HG03196 (cell line): Measurements from ENCODE around the gene HOXB5.

ENCODE experiments used
- ATAC-seq: cut with Tn5 transposase; IDR thresholded peaks from one replicate; pipeline ENCODE4 v1.9.1; 2021; ENCODE audit not compliant: unreplicated experiment

Gene HOXB5

GRCh38 chr17:48629411-48629759 lies 35.8 kb upstream of the HOXB5 start:
- no peak for ATAC-seq

DNA sequence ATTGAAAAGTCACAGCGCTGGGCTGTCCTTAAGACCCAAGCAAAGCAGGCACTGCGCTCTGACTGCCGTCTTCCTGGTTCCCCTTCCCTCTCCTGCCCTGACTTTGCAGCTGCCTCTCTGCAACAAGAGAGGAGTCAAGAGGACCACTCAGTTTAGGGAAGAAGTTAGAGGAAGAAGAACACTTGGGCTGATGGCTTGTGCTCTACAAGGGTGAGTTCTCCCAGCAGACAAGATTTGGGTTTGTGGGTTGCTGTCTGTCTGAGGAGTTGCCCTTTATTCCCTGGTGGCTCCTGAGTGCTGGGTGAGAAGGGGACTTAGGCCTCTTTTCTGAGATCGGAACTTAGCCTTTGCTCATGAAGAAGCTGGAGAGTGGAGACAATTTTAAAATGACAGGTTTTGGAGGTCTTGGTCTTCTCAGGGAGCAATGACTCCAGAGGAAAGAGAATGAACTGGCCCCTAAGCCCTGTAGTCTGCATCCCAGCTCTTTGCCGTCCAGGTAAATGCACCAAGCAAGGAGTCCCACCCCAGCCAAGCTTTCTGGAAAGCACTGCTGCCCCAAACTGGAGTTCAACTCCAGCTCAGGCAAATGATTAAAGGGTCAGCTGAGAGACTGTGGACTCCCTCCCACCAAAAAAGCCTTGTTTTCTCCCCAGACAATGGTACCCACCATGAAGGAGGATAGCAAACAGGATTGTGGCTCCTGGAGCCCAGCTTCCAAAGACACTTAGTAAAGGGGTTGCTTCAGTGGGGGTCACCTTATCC lies 35.3 kb upstream of the HOXB5 start:
- ATAC-seq: no peak

GRCh38 chr17:48627623-48628521 lies 34.3 kb upstream of the HOXB5 start:
- no peak for ATAC-seq

DNA sequence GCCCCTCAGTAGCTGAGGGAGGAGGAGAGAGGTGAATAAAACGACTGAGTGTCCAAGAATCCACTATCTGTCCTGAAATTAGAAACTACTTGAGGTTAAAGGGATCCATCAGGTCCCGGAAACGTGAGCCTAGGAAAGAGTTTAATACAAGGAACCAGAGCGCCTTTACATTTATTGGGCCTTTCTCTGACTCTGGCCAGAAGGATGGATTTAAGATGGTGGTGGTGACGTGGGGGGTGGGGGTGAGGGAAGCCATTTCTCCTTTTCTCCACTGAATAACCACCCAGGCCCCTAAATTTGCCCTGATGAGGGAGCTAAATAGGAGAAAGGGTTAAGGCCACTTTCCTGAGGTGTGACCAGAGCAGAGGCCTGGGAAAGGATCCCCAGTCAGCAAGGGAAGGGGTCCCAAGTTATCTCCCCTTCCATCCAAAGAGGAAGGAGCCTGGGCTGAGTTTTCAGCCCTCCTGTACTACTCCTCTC lies 33.6 kb upstream of the HOXB5 start:
- no peak for ATAC-seq

GRCh38 chr17:48626245-48627117 lies 32.9 kb upstream of the HOXB5 start, which contains the start of gene HOXB9:
Gene HOXB9, minus strand, starts transcription at chr17:48626358. Its CDS starts 89 bp downstream, at chr17:48626269.
- no peak for ATAC-seq

DNA sequence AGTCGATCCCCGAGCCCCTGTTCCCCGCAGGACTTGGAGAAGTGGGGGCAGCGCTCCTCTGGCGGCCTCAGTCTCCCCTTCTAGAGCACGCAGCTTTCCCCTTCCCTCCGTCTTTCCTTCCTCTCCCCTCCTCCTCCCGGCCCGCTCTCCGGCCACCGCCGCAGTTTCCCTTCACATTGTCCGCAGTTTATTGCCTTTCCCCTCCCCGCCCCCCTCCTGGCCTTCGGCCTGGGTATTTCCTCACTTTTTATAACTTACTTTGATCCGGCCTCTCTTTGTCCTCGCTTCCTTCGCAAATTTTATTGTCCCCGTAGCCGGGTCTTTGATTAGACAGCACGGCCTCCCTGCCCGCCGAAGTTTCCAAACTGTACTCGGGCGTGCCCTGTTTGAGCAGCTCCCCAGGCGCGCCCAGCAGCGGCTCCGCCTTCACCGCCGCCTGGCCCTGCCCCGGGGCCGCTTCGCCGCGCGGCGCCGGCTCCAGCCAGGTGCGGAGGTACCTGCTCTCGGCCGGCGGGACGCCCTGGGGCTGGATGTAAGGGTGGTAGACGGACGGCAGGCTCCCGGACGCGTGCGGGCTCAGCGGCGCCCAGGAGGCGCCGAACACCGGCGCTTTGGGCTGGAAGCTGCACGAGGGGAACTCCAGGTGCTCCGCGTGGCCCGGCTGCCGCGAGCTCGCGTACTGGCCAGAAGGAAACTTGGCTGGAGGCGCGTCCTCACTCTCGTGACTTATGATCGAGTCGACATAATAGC lies 32.1 kb upstream of the HOXB5 start:
- ATAC-seq: no peak

DNA sequence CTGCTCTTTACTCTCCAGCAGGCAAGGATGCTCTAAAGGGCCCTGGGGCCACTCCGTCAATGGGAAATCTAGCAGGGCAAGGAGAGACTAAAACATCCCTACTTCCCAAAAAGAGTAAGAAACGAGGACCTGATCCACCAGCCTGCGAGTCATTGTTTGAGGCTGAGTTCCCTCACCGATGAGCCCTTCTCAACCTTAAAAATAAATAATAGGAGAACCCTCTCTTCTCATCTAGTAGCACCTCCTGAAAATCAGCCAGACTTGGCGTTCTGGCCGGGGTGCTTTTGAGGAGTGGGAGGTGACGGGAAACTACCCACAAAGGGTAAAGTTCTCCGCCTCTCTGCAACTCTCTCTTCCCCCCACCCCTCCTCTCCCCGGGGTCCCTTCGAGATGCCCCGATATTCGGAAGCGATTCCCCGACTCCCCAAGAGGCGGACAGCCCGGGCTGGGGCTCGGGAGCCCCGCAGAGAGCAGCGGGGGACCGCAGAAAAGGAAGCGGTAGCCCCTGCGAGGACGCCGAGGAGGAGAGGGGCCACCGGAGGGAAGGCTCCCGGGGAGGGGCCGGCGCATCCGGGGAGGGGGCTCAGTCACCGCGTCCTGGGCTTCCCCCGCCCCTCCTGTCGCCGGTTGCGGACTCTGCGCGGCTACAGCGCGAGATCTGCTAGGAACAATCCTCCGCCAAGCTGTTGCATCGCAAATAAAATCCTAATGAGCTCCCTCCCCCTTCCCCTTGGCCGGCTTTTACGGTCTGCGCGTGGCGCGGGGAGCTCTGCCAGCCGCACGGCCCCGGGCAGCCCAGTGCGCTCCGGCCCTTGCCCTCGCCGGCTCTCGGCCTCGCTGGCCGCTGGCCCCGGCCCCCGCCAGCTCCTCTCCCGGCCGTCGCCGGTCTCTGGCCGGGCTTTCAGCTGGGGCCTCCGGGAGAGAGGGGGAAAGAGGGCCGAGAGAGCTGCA lies 31.2 kb upstream of the HOXB5 start:
- ATAC-seq: no peak

GRCh38 chr17:48624118-48624517 lies 30.5 kb upstream of the HOXB5 start:
- ATAC-seq: no peak

DNA sequence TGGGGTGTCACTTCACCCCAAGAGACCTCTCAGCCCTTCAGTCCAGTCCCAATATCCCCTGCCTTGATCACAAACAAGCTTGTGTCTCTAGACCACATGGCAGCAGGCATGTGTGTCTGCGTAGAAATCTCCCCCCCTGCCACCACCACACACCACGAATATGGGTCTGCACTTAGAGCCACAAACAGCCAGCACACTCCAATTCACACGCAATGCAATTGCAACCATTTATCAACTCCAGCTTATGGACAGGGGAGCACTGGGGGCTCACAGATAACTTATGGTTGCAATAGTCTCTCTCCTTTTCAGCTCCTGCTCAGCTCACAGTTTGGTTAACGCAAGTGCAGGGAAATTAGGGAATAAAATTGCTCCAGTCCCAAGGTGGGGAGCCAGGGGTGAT lies 30.0 kb upstream of the HOXB5 start:
- ATAC-seq: no peak

DNA sequence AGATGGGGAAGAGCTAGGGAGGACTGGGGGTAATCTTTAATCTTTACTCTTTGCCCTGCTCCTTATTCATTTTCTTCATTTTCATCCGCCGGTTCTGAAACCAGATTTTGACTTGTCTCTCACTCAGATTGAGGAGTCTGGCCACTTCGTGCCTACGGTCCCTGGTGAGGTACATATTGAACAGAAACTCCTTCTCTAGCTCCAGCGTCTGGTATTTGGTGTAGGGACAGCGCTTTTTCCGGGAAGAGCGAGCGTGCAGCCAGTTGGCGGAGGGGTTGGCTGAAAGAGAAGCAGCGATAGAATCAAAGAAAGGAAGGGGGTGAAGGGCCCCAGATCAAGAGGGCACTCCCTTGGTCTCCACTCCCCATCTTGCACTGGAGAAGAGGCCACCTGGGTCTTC lies 29.3 kb upstream of the HOXB5 start:
- ATAC-seq: no peak

DNA sequence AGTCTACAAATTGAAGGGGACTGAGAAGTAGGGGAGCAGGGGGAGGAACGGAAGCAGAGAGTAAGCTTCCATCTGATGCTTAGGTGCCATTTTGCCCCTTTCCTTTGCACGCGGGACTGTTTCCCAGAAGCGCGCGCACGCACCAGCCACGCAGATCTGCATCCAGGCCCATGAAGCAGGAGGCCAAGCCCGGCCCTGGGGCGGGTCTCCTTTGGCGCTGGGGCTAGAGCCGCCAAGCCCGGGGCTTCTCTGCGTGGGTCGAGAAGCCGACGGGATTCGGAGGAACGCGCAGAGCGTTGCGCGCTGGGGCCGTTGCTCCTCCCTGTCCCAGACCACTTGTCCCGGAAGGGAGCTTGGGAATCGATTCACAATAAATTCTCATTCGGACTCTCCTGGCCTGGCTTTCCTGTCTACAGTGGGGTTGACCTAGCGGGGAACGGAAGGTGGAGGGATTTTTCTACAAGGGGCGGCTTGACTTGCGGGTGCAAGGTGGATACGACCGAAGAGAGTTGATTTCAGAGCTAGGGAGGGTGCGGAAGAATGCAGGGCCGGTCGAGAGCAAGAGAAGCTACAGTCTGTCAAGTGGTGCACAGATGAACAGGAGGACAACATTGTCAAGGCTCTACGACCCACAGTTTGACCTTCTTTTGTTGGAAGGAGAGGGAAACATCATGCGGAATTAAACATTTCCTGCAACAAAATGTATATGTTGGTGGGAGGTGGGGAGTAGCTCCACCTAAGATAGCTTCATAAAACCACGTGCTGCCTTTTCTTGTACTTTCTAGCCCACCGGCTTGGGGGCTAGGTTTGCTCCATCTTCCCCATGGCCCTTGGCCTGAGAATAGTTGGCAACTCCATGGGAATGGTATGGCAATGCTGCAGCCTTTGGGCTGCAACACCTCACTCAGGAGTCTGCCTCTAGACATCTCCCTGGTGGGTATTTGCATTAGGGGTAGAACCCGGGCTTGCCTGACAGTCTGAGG lies 28.1 kb upstream of the HOXB5 start:
- no peak for ATAC-seq

DNA sequence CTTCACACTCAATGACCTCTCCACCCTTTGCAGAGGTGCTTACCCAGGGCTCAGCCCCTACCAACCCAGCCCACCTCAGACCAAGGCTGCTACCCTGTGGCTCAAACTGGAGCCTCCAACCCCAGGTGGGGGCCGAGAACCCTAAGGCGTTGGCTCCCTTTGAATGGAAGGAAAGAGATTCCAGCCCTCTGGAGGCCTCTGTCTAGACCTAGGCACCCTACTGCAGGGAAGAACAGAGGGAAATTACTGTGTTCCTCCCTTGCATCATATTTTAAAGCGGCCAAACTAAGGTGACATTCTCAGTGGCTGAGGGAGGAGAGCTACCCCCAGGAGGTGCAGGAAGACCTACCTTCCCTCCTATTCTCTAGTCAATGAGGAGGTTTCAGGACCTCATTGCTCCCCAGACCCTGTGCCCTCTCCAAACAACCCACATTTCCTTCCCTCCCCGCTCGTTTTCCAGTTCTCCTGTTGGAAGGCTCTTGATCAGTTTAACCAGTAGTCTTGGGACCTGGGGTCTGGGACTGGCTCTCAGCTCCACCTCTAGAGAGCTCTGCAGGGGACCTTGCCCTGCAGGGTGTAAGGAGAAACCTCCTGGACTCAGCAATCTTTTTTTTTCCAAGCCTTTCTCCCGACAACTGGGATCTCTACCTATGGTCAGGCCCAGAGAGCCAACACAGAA lies 27.0 kb upstream of the HOXB5 start:
- ATAC-seq: no peak

GRCh38 chr17:48619826-48620449 lies 26.4 kb upstream of the HOXB5 start:
- no peak for ATAC-seq

DNA sequence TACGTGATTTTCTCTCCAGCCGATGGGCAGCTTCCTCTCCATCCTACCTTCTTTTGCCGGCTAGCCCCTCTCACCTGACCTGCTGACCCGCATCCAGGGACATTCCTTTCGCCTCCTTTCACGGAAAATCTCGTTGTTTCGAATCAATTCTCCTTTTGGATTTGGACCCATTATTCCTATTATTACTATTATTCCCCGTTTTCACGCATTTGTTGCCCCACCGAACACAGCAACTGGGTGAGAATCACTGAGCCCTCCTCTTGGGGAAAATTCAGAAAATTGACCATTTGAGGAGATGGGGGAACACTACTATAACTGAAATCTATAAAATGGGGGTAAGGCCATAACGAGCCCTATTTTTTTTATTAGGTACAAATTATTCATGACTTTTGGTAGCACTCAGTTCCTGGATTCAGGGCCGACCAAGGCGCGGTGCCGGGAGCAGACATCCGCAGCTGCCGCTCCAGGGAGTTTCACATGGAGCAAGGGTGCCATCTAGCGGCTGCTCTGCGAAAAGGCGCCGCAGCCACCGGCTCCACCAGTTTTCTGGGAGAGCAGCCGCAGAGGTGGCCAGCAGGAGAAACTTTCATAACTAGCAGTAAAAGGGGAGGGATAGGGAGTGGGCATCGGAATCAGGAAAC lies 24.8 kb upstream of the HOXB5 start:
- no peak for ATAC-seq

- ATAC-seq: no peak
Observed at GRCh38 chr17:48617471-48618255, 24.1 kb upstream of the HOXB5 start.
